KMS-11 (cell line): Measurements from ENCODE around the gene CHST2.

Experiments
- H2AFZ ChIP-seq: fragments of 200-600 bp; sonication (generic); 2 replicates; pipeline ENCODE4 v1.6.1; 2016; ENCODE audit warnings: antibody characterized with exemption, mixed run types, low read depth
- H3K27ac ChIP-seq: fragments of 200-600 bp; sonication (generic); 2 replicates; pipeline ENCODE4 v1.6.1; 2016; ENCODE audit warnings: mild to moderate bottlenecking, mixed run types
- H3K27me3 ChIP-seq: fragments of 200-600 bp; sonication (generic); 2 replicates; pipeline ENCODE4 v1.6.1; 2017; ENCODE audit warnings: mild to moderate bottlenecking, low read depth, mixed run types, moderate library complexity; ENCODE audit not compliant: insufficient read depth
- H3K36me3 ChIP-seq: fragments of 200-600 bp; sonication (generic); 2 replicates; pipeline ENCODE4 v1.6.1; 2017; ENCODE audit warnings: mild to moderate bottlenecking, mixed run types; ENCODE audit not compliant: insufficient read depth
- H3K4me1 ChIP-seq: fragments of 200-600 bp; sonication (generic); 2 replicates; pipeline ENCODE4 v1.6.1; 2016; ENCODE audit warnings: mild to moderate bottlenecking, low read depth, mixed run types; ENCODE audit not compliant: poor library complexity, severe bottlenecking
- H3K4me2 ChIP-seq: fragments of 200-600 bp; sonication (generic); 2 replicates; pipeline ENCODE4 v1.7.0; 2016; ENCODE audit warnings: mild to moderate bottlenecking, mixed run types
- H3K4me3 ChIP-seq: fragments of 200-600 bp; sonication (generic); IDR thresholded peaks from 2 replicates; pipeline ENCODE4 v1.6.1; 2017; ENCODE audit warnings: low read depth, low read length, mixed read lengths; ENCODE audit not compliant: insufficient read depth
- H3K79me2 ChIP-seq: fragments of 200-600 bp; sonication (generic); 2 replicates; pipeline ENCODE4 v1.6.1; 2016; ENCODE audit warnings: low read depth, mixed run types; ENCODE audit not compliant: insufficient read depth
- H3K9ac ChIP-seq: fragments of 200-600 bp; sonication (generic); 2 replicates; pipeline ENCODE4 v1.6.1; 2016; ENCODE audit warnings: mild to moderate bottlenecking, mixed run types
- H4K20me1 ChIP-seq: fragments of 200-600 bp; sonication (generic); 2 replicates; pipeline ENCODE4 v1.6.1; 2016; ENCODE audit warnings: mild to moderate bottlenecking, mixed run types; ENCODE audit not compliant: insufficient read depth
- TF ChIP-seq, protein P1 (sequence below): fragments of 200-600 bp; sonication (generic); conservative IDR thresholded peaks from 2 replicates; pipeline ENCODE4 v1.6.1; 2017; ENCODE audit warnings: low read depth, mild to moderate bottlenecking, antibody characterized with exemption, low read length, moderate library complexity, mixed read lengths

The CHST2 gene

DNA sequence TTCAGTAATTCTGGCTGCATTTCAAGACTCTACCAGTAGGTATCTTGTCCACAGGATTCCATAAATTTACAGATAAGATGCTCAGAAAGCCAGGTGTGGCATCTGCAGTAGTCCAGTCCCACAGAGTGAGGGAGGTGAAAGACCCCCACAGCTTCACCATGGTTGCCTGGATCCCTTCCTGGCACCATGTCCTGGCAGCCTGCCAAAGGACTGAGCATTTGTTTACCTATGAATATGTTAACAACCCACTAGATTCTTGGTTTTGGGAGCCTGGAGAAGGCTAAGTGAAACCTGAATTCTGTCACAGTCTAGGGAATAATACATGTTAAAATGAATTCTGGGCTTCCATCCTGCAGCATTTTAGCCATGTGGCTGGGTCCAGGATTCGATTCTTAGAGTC, 14.9 kb downstream of the CHST2 start:
- TF ChIP-seq, protein P1, sequence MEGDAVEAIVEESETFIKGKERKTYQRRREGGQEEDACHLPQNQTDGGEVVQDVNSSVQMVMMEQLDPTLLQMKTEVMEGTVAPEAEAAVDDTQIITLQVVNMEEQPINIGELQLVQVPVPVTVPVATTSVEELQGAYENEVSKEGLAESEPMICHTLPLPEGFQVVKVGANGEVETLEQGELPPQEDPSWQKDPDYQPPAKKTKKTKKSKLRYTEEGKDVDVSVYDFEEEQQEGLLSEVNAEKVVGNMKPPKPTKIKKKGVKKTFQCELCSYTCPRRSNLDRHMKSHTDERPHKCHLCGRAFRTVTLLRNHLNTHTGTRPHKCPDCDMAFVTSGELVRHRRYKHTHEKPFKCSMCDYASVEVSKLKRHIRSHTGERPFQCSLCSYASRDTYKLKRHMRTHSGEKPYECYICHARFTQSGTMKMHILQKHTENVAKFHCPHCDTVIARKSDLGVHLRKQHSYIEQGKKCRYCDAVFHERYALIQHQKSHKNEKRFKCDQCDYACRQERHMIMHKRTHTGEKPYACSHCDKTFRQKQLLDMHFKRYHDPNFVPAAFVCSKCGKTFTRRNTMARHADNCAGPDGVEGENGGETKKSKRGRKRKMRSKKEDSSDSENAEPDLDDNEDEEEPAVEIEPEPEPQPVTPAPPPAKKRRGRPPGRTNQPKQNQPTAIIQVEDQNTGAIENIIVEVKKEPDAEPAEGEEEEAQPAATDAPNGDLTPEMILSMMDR, result no peak
- H3K36me3 ChIP-seq, result no peaks in the 10 kb centered on the region
- H3K27ac ChIP-seq, result no peak overlapping the region
- no peak overlapping the region for H3K4me3 ChIP-seq
- H4K20me1 ChIP-seq, result no peaks in the 10 kb centered on the region
- no peaks in the 10 kb centered on the region for H3K4me1 ChIP-seq
- no peaks in the 10 kb centered on the region for H3K79me2 ChIP-seq
- H3K9ac ChIP-seq, result no peak overlapping the region
- H3K4me2 ChIP-seq, result no peak overlapping the region
- H2AFZ ChIP-seq, result no peak overlapping the region
- no peaks in the 10 kb centered on the region for H3K27me3 ChIP-seq

GRCh38 chr3:143135150-143135549, 15.6 kb downstream of the CHST2 start:
- H3K27me3 ChIP-seq, result no peaks in the 10 kb centered on the region
- TF ChIP-seq, protein P1, result no peak
- no peaks in the 10 kb centered on the region for H3K4me1 ChIP-seq
- H3K27ac ChIP-seq, result no peak overlapping the region
- H3K9ac ChIP-seq, result no peak overlapping the region
- H3K4me2 ChIP-seq, result no peak overlapping the region
- no peaks in the 10 kb centered on the region for H4K20me1 ChIP-seq
- H3K79me2 ChIP-seq, result no peaks in the 10 kb centered on the region
- H2AFZ ChIP-seq, result no peak overlapping the region
- H3K36me3 ChIP-seq, result no peaks in the 10 kb centered on the region
- no peak overlapping the region for H3K4me3 ChIP-seq

DNA sequence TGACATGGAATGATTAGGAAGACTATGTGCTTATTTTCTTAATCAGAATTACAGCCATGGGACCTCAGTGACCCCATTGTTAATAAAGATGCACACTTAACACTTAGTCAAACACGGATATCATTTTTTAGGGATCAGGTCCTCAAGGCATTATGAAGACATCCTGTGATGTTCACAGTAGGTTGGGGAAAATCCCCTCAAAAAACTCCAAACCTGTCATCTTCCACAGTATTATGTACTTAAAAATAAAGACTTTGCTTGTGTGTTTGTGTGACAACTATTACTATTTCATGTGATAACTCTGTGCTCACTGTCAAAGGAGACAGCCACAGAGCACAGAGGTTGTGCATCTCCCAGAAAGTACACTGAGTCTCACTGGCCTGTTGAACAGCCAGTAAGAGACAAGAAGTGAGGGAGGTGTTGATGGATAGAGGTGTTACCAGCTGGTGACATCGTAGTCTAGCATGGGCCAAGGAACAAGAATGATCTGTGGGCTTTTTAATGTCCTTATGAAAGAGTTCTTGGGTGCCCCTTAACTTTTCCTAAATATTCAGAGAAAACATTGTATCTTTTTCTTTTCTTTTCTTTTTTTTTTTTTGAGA, 18.0 kb downstream of the CHST2 start:
- no peak overlapping the region for H3K9ac ChIP-seq
- no peaks in the 10 kb centered on the region for H4K20me1 ChIP-seq
- no peaks in the 10 kb centered on the region for H3K4me1 ChIP-seq
- no peak overlapping the region for H3K4me3 ChIP-seq
- H3K79me2 ChIP-seq, result no peaks in the 10 kb centered on the region
- TF ChIP-seq, protein P1, result no peak
- no peak overlapping the region for H3K27ac ChIP-seq
- no peaks in the 10 kb centered on the region for H3K27me3 ChIP-seq
- H3K4me2 ChIP-seq, result no peak overlapping the region
- no peak overlapping the region for H2AFZ ChIP-seq
- no peaks in the 10 kb centered on the region for H3K36me3 ChIP-seq

GRCh38 chr3:143138953-143139352, 19.4 kb downstream of the CHST2 start:
- Histone ChIP-seq H2AFZ (no peak overlapping the region), H3K4me2 (no peak overlapping the region)

More at GRCh38 chr3:143138953-143139352, 19.4 kb downstream of the CHST2 start:
- Histone ChIP-seq H3K27ac (no peak overlapping the region), H3K79me2 (no peaks in the 10 kb centered on the region), H3K27me3 (no peaks in the 10 kb centered on the region), H3K4me3 (no peak overlapping the region), H3K36me3 (no peaks in the 10 kb centered on the region), H3K4me1 (no peaks in the 10 kb centered on the region), H4K20me1 (no peaks in the 10 kb centered on the region), H3K9ac (no peak overlapping the region)
- TF ChIP-seq, protein P1, result no peak
